Naive thymus-derived CD4-positive, alpha-beta T cell (primary cell): ENCODE measurements around the gene TBXA2R. TPM values are rescaled to one million over a fixed set of nuclear protein-coding genes. Genes with fewer than 3 reads are reported as not detected.

Experiments
- ATAC-seq: fragments of 150-1000 bp; cut with Tn5 transposase; 2 replicates; pipeline ENCODE4 v1.10.0; 2021; ENCODE audit warnings: mild to moderate bottlenecking, moderate library complexity
- CTCF ChIA-PET: fragments of 350-600 bp; sonication (Branson Sonifier 250); formaldehyde crosslinking; loops from one replicate; lab custom pipeline; 2021; ENCODE audit warnings: antibody characterized with exemption; lab: Charles Lee
- POLR2A ChIA-PET: fragments of 350-600 bp; sonication (Branson Sonifier 250); formaldehyde crosslinking; loops from one replicate; lab custom pipeline; 2021; ENCODE audit warnings: antibody characterized with exemption, inconsistent platforms; lab: Charles Lee
- DNase-seq, 9 donors: peaks; one replicate each; pipeline versions ENCODE4 v3.0.0 to v3.0.0-alpha.2; 2020 to 2022; ENCODE audit warnings: mixed read lengths in 1 of 9
- H3K27ac ChIP-seq: one replicate; pipeline ENCODE4 v1.7.0; 2013; ENCODE audit warnings: mild to moderate bottlenecking, low read depth, low read length, moderate library complexity
- H3K27me3 ChIP-seq, 2 donors: one replicate each; pipeline ENCODE4 v1.7.0; 2013; ENCODE audit warnings: low read length in 2 of 2, mild to moderate bottlenecking in 2 of 2, moderate library complexity in 2 of 2; ENCODE audit not compliant: control insufficient read depth in 2 of 2, insufficient read depth in 2 of 2
- H3K36me3 ChIP-seq, 3 experiments: 1 replicate in 2 of 3; 2 replicates in 1 of 3; pipeline ENCODE4 v1.7.0; 2013; ENCODE audit warnings: low read length in 3 of 3, mild to moderate bottlenecking in 3 of 3, moderate library complexity in 1 of 3; ENCODE audit not compliant: insufficient read depth in 3 of 3, control insufficient read depth in 2 of 3
- H3K4me1 ChIP-seq, 2 donors: one replicate each; pipeline ENCODE4 v1.7.0; 2013; ENCODE audit warnings: low read length in 2 of 2, mild to moderate bottlenecking in 2 of 2, moderate library complexity in 1 of 2; ENCODE audit not compliant: control insufficient read depth in 2 of 2, insufficient read depth in 2 of 2
- H3K4me3 ChIP-seq: 2 replicates; pipeline ENCODE4 v1.7.0; 2013; ENCODE audit warnings: mild to moderate bottlenecking, low read length
- H3K9me3 ChIP-seq, 3 experiments: 1 replicate in 2 of 3; 2 replicates in 1 of 3; pipeline ENCODE4 v1.7.0; 2013; ENCODE audit warnings: low read length in 3 of 3; ENCODE audit not compliant: control insufficient read depth in 2 of 3
- H3K27ac Mint-ChIP-seq, 9 donors: one replicate each; pipeline ENCODE4 v1.8.0; 2020 to 2022; ENCODE audit warnings: mixed read lengths in 9 of 9, mild to moderate bottlenecking in 8 of 9, moderate library complexity in 5 of 9, inconsistent platforms in 2 of 9
- H3K27me3 Mint-ChIP-seq, 5 donors: one replicate each; pipeline ENCODE4 v1.8.0; 2021 to 2022; ENCODE audit warnings: mixed read lengths in 5 of 5, mild to moderate bottlenecking in 1 of 5
- H3K36me3 Mint-ChIP-seq, 5 donors: one replicate each; pipeline ENCODE4 v1.8.0; 2020 to 2022; ENCODE audit warnings: mixed read lengths in 5 of 5, mild to moderate bottlenecking in 3 of 5, inconsistent platforms in 1 of 5
- H3K4me1 Mint-ChIP-seq, 7 donors: one replicate each; pipeline ENCODE4 v1.8.0; 2020 to 2022; ENCODE audit warnings: mixed read lengths in 7 of 7, mild to moderate bottlenecking in 3 of 7, inconsistent platforms in 1 of 7
- H3K4me3 Mint-ChIP-seq, 10 donors: one replicate each; pipeline ENCODE4 v1.8.0; 2020 to 2022; ENCODE audit warnings: mild to moderate bottlenecking in 10 of 10, mixed read lengths in 10 of 10, moderate library complexity in 6 of 10, inconsistent platforms in 2 of 10
- H3K9me3 Mint-ChIP-seq, 11 donors: one replicate each; pipeline ENCODE4 v1.8.0; 2020 to 2022; ENCODE audit warnings: mixed read lengths in 11 of 11, mild to moderate bottlenecking in 4 of 11, inconsistent platforms in 1 of 11, moderate library complexity in 1 of 11
- intact Hi-C, 2 donors: fragments of 100-400 bp; cut with micrococcal nuclease; formaldehyde crosslinking; loops; one replicate each; pipeline ENCODE4 v1.15.1; 2023
- polyA plus RNA-seq, 2 donors: library from polyadenylated mRNA; unstranded; fragments of 300-500 nt; fragmentation: Illumina TruSeq; gene quantifications; one replicate each; pipeline ENCODE4 v1.2.3, GENCODE V29; 2021
- total RNA-seq, 6 experiments: library from RNA in 5 of 6; stranded (reverse) in 5 of 6; gene quantifications; 1 replicate in 5 of 6; 2 replicates in 1 of 6; pipeline ENCODE4 v1.2.3 and lab custom pipeline; 2021 to 2026

Gene TBXA2R
- total and polyA plus RNA-seq, 7 experiments from 2014 or later = 0.73 to 9.0 (median 5.1) TPM

DNA sequence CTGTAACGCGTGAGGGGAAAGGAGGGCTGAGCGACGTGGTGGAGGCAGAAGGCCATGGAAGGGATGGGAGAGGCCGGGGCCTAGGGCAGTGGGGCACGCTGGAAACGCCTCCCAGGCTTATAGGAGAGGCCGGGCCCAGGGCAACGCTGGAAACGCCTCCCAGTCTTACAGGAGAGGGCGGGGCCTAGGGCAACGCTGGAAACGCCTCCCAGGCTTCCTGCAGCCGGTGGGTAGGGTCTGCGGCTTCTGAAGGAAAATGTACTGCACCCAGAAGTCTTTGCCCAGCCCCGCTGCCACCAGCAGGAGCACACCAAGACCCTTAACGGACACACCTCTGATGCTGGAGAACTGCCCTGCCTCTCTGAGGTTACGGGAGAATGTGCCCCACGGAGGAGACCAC, 10.8 kb upstream of the TBXA2R start:
- DNase-seq (peak in 6 of 9 donors; percentile 26 to 45 (median 36)), ATAC-seq (peak; percentile 52)
- ChIA-PET POLR2A (no interaction called here), CTCF (interaction anchor here (1.0 to 1.1 kb wide), 3 partner anchors 13 to 33 kb away, joined by 3 read pairs; no protein-coding TSS in a partner anchor)
- Mint-ChIP-seq H3K4me1 (peaks cover 0 to 19% (median 12%) of the 10 kb centered on the region in 7 donors), H3K4me3 (peak overlapping the region in 8 of 10 donors; percentile 28 to 76 (median 60)), H3K27me3 (no peaks in the 10 kb centered on the region), H3K27ac (peak overlapping the region in 7 of 9 donors; percentile 20 to 71 (median 58)), H3K9me3 (no peaks in the 10 kb centered on the region), H3K36me3 (peaks cover 0 to 2% (median 0%) of the 10 kb centered on the region in 5 donors)
- Histone ChIP-seq H3K27me3 (no peaks in the 10 kb centered on the region), H3K27ac (no peak overlapping the region), H3K36me3 (peaks cover 0 to 73% (median 0%) of the 10 kb centered on the region in 3 experiments), H3K9me3 (no peaks in the 10 kb centered on the region), H3K4me3 (no peak overlapping the region), H3K4me1 (peaks cover 0 to 13% of the 10 kb centered on the region in 2 donors)
- intact Hi-C loops = loop anchor here in 1 of 2 donors (1.0 kb wide), 1 partner anchor 10 kb away; no protein-coding TSS in a partner anchor

- Histone ChIP-seq H3K9me3 (no peaks in the 10 kb centered on the region), H3K4me3 (no peak overlapping the region), H3K4me1 (peaks cover 0 to 13% of the 10 kb centered on the region in 2 donors), H3K27ac (no peak overlapping the region), H3K27me3 (no peaks in the 10 kb centered on the region), H3K36me3 (peaks cover 0 to 74% (median 0%) of the 10 kb centered on the region in 3 experiments)
- DNase-seq (no peak), ATAC-seq (no peak)
- Mint-ChIP-seq H3K4me3 (no peak overlapping the region), H3K27ac (peak overlapping the region in 1 of 9 donors; percentile 42), H3K4me1 (peaks cover 0 to 14% (median 9%) of the 10 kb centered on the region in 7 donors), H3K9me3 (no peaks in the 10 kb centered on the region), H3K27me3 (no peaks in the 10 kb centered on the region), H3K36me3 (peaks cover 0 to 6% (median 3%) of the 10 kb centered on the region in 5 donors)
- ChIA-PET CTCF (interaction anchor here (0.6 to 1.1 kb wide), 2 partner anchors 56 to 78 kb away, joined by 4 read pairs; no protein-coding TSS in a partner anchor), POLR2A (interaction anchor here (1.4 kb wide), 1 partner anchor 11 kb away, joined by 3 read pairs; no protein-coding TSS in a partner anchor)
- intact Hi-C loops = no loop called here
These were observed 9.0 kb upstream of the TBXA2R start for GRCh38 chr19:3615524-3616135.

DNA sequence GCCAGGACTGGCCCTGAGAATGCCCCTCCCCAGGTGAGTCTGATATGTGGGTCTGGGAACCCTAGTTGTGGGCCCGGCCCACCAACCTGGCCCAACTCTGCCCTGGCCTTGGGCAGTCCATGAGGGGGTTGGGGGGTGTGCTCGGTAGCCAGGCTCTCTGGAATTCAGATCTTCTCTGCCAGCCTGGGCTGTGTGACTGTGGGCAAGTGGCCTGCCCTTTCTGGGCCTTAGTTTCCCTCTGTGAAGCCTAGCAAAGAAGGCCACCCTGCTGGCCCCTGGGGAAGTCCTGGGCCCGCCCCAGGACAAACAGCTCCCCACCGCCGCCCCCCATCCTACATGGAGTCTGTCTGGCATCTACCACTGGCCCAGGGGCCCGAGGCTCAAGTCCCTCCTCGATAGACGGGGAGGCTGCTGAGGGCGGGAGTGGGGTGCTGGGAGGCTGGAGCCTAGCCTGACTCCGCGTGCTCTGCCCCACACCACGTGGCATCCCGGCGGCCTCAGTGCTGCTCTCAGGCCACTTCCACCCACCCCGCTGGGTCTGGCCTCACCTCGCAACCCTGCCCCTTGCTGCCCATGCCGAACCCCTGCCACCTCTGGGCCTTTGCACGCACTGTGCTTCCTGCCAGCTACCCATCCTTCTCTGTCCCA, 8.3 kb upstream of the TBXA2R start:
- H3K27ac Mint-ChIP-seq = peak overlapping the region in 1 of 9 donors; percentile 42
- Histone ChIP-seq H3K27ac (no peak overlapping the region), H3K4me1 (peaks cover 0 to 13% of the 10 kb centered on the region in 2 donors), H3K4me3 (no peak overlapping the region), H3K27me3 (no peaks in the 10 kb centered on the region), H3K36me3 (peaks cover 0 to 74% (median 0%) of the 10 kb centered on the region in 3 experiments), H3K9me3 (no peaks in the 10 kb centered on the region)
- H3K9me3 Mint-ChIP-seq = no peaks in the 10 kb centered on the region
- no peaks in the 10 kb centered on the region for H3K27me3 Mint-ChIP-seq
- H3K4me3 Mint-ChIP-seq = no peak overlapping the region
- DNase-seq (no peak), ATAC-seq (no peak)
- H3K4me1 Mint-ChIP-seq = peaks cover 0 to 14% (median 9%) of the 10 kb centered on the region in 7 donors
- intact Hi-C loops = no loop called here
- ChIA-PET POLR2A (interaction anchor here (1.4 kb wide), 1 partner anchor 10 kb away, joined by 3 read pairs; no protein-coding TSS in a partner anchor), CTCF (interaction anchor here (0.6 to 1.1 kb wide), 2 partner anchors 56 to 79 kb away, joined by 4 read pairs; no protein-coding TSS in a partner anchor)
- H3K36me3 Mint-ChIP-seq = peaks cover 0 to 9% (median 3%) of the 10 kb centered on the region in 5 donors

DNA sequence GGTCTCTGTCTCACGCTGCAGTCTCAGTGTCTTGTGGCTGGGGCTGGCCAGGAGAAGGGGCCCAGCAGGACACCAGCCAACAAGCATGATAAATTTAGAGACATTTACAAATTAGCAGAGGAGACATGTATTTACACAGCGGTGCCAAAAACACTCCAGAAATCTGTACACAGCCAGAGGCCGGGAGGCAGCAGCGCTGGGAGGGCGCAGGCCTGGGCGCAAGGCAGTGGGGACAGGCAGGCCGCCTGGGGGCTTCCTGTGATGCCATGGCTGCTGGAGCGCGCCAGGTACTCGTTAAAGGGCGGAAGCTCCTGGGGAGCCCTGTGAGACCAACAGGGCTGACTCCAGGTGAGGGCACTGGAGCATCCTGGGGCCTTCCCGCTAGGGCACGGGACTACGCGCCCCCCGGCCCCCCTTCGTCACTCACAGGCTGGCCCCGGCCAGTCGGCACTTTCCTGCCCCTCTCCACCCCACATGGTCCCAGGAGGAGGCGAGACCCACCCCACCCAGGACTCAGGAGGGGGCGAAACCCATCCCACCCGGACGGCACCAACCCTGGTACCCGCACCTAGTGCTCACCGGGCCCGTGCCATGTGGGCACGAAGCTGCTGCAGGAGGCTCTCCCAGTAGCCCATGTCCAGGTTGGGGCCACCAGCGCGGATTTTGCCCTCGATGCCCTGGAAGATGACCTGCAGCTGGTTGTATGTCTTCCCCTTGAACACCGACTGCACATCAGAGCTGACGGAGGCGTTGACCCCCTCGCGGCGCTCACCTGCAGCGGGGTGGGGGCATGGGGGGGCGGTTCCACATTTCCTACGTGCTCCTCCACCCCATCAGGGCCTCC, 7.4 kb upstream of the TBXA2R start:
- Histone ChIP-seq H3K36me3 (peaks cover 0 to 66% (median 0%) of the 10 kb centered on the region in 3 experiments), H3K9me3 (no peaks in the 10 kb centered on the region), H3K4me1 (peaks cover 0 to 13% of the 10 kb centered on the region in 2 donors), H3K4me3 (no peak overlapping the region), H3K27ac (no peak overlapping the region), H3K27me3 (no peaks in the 10 kb centered on the region)
- Mint-ChIP-seq H3K9me3 (no peaks in the 10 kb centered on the region), H3K36me3 (peaks cover 0 to 9% (median 4%) of the 10 kb centered on the region in 5 donors), H3K4me3 (no peak overlapping the region), H3K4me1 (peaks cover 0 to 14% (median 9%) of the 10 kb centered on the region in 7 donors), H3K27me3 (no peaks in the 10 kb centered on the region), H3K27ac (no peak overlapping the region)
- POLR2A ChIA-PET = no interaction called here
- no peak for DNase-seq
- CTCF ChIA-PET = no interaction called here
- no peak for ATAC-seq
- intact Hi-C loops = no loop called here

- Histone ChIP-seq H3K36me3 (peaks cover 0 to 62% (median 0%) of the 10 kb centered on the region in 3 experiments), H3K27ac (no peak overlapping the region), H3K27me3 (no peaks in the 10 kb centered on the region), H3K4me1 (peaks cover 0 to 10% of the 10 kb centered on the region in 2 donors), H3K4me3 (no peak overlapping the region), H3K9me3 (no peaks in the 10 kb centered on the region)
- Mint-ChIP-seq H3K9me3 (no peaks in the 10 kb centered on the region), H3K36me3 (peaks cover 0 to 9% (median 4%) of the 10 kb centered on the region in 5 donors), H3K27ac (no peak overlapping the region), H3K4me1 (peaks cover 2 to 16% (median 11%) of the 10 kb centered on the region in 7 donors), H3K4me3 (no peak overlapping the region), H3K27me3 (peaks cover 0 to 1% (median 0%) of the 10 kb centered on the region in 5 donors)
- intact Hi-C loops = no loop called here
- DNase-seq (no peak), ATAC-seq (no peak)
- ChIA-PET CTCF (no interaction called here), POLR2A (interaction anchor here (0.7 kb wide), 1 partner anchor 9 kb away, joined by 3 read pairs; no protein-coding TSS in a partner anchor)
These were observed 6.4 kb upstream of the TBXA2R start for GRCh38 chr19:3612901-3613741.
